ENCODE measurements around the gene PRMT1.

DNA sequence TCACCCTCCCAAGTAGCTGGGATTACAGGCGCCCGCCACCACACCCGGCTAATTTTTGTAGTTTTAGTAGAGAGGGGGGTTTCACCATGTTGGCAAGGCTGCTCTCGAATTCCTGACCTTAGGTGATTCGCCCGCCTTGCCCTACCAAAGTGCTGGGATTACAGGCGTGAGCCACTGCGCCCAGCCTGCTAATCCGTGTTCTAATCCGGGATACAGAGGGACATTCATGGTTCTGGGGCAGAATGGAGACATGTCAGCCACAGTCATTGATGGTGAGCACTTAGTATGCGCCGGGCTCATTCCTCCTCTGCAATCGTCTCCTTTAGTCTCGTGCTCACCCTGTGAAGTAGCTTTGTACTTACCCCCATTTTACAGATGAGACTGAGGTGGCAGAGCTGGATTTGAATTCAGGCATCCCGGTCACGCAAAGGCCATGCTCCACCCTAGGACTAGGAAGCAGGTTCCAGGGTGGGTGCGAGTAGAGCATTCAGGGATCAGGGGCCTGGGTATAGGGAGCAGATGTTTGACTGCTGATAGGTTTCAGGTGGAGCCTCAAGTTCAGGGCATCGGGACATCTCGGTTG, 45.4 kb upstream of the PRMT1 start:
- TF ChIP-seq, protein P1, sequence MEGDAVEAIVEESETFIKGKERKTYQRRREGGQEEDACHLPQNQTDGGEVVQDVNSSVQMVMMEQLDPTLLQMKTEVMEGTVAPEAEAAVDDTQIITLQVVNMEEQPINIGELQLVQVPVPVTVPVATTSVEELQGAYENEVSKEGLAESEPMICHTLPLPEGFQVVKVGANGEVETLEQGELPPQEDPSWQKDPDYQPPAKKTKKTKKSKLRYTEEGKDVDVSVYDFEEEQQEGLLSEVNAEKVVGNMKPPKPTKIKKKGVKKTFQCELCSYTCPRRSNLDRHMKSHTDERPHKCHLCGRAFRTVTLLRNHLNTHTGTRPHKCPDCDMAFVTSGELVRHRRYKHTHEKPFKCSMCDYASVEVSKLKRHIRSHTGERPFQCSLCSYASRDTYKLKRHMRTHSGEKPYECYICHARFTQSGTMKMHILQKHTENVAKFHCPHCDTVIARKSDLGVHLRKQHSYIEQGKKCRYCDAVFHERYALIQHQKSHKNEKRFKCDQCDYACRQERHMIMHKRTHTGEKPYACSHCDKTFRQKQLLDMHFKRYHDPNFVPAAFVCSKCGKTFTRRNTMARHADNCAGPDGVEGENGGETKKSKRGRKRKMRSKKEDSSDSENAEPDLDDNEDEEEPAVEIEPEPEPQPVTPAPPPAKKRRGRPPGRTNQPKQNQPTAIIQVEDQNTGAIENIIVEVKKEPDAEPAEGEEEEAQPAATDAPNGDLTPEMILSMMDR (IDR thresholded peaks at IDR 0.05), result no peak
- TF ChIP-seq POLR2A (IDR thresholded peaks at IDR 0.05), result no peak

Measured in uterus (tissue), 2 donors.